ENCODE measurements around the gene C11orf54. TPM values are rescaled to one million over a fixed set of nuclear protein-coding genes. Genes with fewer than 3 reads are reported as not detected.

C11orf54 gene
- total and polyA plus RNA-seq, 5 donors from 2014 or later = 15.3 to 23.2 (median 20.9) TPM

DNA sequence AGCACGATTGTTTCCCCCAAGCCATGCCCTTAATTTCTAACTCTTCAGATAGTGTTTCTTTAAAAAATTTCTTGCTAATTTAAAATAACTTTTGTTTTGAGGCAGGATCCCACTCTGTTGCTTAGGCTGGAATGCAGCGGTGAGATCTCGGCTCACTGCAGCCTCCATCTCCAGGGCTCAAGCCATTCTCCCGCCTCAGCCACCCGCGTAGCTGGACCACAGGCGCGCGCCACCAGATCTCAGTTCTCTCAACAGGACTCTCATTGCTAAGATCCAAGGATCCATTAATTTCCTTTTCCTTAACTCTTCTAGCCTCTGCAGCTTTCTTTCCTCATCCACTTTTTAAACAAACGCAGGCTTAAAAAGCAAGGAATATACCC is 42.3 kb downstream of the C11orf54 start:
- H3K4me1 Mint-ChIP-seq = peaks cover 21 to 48% (median 39%) of the 10 kb centered on the region in 4 donors

DNA sequence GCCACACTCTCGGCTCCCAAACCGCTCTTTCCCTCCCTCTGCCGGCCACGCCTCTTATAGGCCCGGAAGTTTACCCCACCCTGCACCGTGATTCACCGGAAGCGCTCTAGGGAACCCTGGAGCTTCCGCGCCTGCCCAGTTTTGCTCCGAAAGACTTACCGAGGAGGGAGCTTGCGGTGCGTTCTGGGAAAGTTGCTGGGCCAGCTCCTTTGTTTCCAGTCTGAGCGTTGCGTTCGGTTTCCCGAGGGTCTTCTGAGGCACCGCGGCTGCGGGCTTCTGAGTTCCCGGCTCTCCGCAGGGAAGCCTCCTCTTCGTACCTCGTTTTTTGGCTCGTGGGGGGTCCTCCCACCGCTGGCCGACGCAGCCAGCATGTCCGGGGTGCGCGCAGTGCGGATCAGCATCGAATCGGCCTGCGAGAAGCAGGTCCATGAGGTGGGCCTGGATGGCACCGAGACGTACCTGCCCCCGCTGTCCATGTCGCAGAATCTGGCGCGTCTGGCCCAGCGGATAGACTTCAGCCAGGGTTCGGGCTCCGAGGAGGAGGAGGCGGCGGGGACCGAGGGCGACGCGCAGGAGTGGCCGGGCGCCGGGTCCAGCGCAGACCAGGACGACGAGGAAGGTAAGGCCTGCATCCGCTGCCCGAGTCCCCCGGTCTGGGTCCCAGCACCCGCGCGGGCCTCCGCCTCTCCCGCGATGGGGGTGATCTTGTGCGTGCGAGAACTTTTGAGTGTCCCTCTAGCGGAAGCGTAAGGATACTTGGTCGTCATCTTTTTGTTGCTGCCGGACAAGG is 42.9 kb downstream of the C11orf54 start, which contains the start of gene MED17:
Gene MED17, plus strand, starts transcription at position 138 of the 790 bp plus-strand sequence. Its CDS starts 232 bp downstream, at position 370.
- Histone ChIP-seq H3K27me3 (ENCODE audit: control insufficient read depth, insufficient read depth, low read length) (no peaks in the 10 kb centered on the region), H3K9me3 (ENCODE audit: control insufficient read depth in 2 of 2, low read length in 2 of 2) (no peaks in the 10 kb centered on the region), H3K4me1 (ENCODE audit: control insufficient read depth, insufficient read depth, low read length, poor library complexity, severe bottlenecking) (peaks cover 44% of the 10 kb centered on the region), H3K4me3 (ENCODE audit: low read depth, low read length) (peak within 1 kb of the TSS; percentile 98), H3K27ac (ENCODE audit: insufficient read depth, low read length, poor library complexity, severe bottlenecking) (peak within 1 kb of the TSS; percentile 91), H3K36me3 (ENCODE audit: control insufficient read depth, insufficient read depth, low read length) (peaks cover 14% of the 10 kb centered on the region)
- peak within 1 kb of the TSS; percentile 95 to 99 (median 98) for H3K27ac Mint-ChIP-seq
- H3K4me3 Mint-ChIP-seq = peak within 1 kb of the TSS; percentile 92 to 100 (median 98)
- peaks cover 0 to 3% (median 0%) of the 10 kb centered on the region in 7 donors for H3K9me3 Mint-ChIP-seq
- peaks cover 21 to 54% (median 41%) of the 10 kb centered on the region in 4 donors for H3K4me1 Mint-ChIP-seq
- H3K27me3 Mint-ChIP-seq = no peaks in the 10 kb centered on the region
- H3K36me3 Mint-ChIP-seq = peaks cover 12% of the 10 kb centered on the region
- ATAC-seq (ENCODE audit: low read depth in 2 of 2) (peak; percentile 96 to 97), DNase-seq (peak; percentile 84 to 94 (median 85))

More for the DNA sequence above, 42.3 kb downstream of the C11orf54 start:
- H3K9me3 Mint-ChIP-seq = peaks cover 0 to 3% (median 0%) of the 10 kb centered on the region in 7 donors
- Histone ChIP-seq H3K4me1 (ENCODE audit: control insufficient read depth, insufficient read depth, low read length, poor library complexity, severe bottlenecking) (peaks cover 44% of the 10 kb centered on the region), H3K36me3 (ENCODE audit: control insufficient read depth, insufficient read depth, low read length) (peaks cover 10% of the 10 kb centered on the region), H3K4me3 (ENCODE audit: low read depth, low read length) (peak overlapping the region; percentile 98), H3K27me3 (ENCODE audit: control insufficient read depth, insufficient read depth, low read length) (no peaks in the 10 kb centered on the region), H3K9me3 (ENCODE audit: control insufficient read depth in 2 of 2, low read length in 2 of 2) (no peaks in the 10 kb centered on the region), H3K27ac (ENCODE audit: insufficient read depth, low read length, poor library complexity, severe bottlenecking) (peak overlapping the region; percentile 91)
- H3K36me3 Mint-ChIP-seq = peaks cover 12% of the 10 kb centered on the region
- no peak for DNase-seq
- no peaks in the 10 kb centered on the region for H3K27me3 Mint-ChIP-seq
- peak overlapping the region; percentile 92 to 100 (median 98) for H3K4me3 Mint-ChIP-seq
- peak; percentile 8 to 16 for ATAC-seq (ENCODE audit: low read depth in 2 of 2)
- peak overlapping the region; percentile 95 to 99 (median 98) for H3K27ac Mint-ChIP-seq

DNA sequence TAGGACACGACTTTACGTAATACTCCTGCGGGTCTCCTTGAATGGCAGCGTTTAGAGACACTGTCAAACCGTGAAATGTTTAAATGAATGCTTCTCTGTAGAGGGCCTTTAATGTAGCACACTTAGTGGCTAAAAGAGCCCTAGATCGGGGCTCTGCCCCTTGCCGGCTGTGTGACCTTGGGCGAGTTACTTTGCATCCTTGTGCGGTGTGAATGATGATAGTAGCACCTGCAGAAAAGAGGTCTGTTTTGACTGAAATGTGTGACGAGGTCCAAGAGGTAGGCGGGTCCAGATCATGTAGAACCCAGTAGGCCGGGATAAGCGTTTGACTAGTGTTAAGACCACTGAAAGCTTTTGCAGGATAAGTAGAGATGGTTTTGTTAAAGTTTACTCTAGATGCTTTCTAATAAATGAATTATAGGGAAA is 43.5 kb downstream of the C11orf54 start:
- DNase-seq = no peak
- peaks cover 20% of the 10 kb centered on the region for H3K36me3 ChIP-seq (ENCODE audit: control insufficient read depth, insufficient read depth, low read length)
- no peaks in the 10 kb centered on the region for H3K9me3 ChIP-seq (ENCODE audit: control insufficient read depth in 2 of 2, low read length in 2 of 2)
- ATAC-seq (ENCODE audit: low read depth in 2 of 2) = peak in 1 of 2 donors; percentile 1
- peak overlapping the region; percentile 91 for H3K27ac ChIP-seq (ENCODE audit: insufficient read depth, low read length, poor library complexity, severe bottlenecking)
- no peaks in the 10 kb centered on the region for H3K27me3 Mint-ChIP-seq
- H3K4me3 Mint-ChIP-seq = peak overlapping the region; percentile 92 to 100 (median 98)
- H3K4me3 ChIP-seq (ENCODE audit: low read depth, low read length) = peak overlapping the region; percentile 98
- H3K36me3 Mint-ChIP-seq = peaks cover 14% of the 10 kb centered on the region
- peaks cover 21 to 60% (median 43%) of the 10 kb centered on the region in 4 donors for H3K4me1 Mint-ChIP-seq
- no peaks in the 10 kb centered on the region for H3K9me3 Mint-ChIP-seq
- peaks cover 44% of the 10 kb centered on the region for H3K4me1 ChIP-seq (ENCODE audit: control insufficient read depth, insufficient read depth, low read length, poor library complexity, severe bottlenecking)
- H3K27me3 ChIP-seq (ENCODE audit: control insufficient read depth, insufficient read depth, low read length) = no peaks in the 10 kb centered on the region
- H3K27ac Mint-ChIP-seq = peak overlapping the region; percentile 95 to 99 (median 98)

DNA sequence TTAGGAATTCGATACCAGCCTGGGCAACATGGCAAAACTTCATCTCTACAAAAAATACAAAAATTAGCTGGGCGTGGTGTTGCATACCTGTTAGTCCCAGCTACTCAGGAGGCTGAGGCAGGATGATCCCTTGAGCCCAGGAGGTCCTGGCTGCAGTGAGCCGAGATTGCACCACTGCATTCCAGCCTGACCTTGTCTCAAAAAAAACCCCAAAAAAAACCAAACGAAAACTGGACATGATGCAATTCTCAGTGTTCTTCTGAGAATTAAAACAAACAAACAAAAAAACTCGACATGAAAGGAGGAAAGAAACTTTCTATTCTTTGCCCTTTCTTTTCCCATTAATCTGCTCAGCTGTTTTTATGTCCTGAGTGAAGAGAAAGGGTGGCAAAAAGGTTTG is 50.0 kb downstream of the C11orf54 start:
- H3K4me3 ChIP-seq (ENCODE audit: low read depth, low read length) = no peak overlapping the region
- DNase-seq (no peak), ATAC-seq (ENCODE audit: low read depth in 2 of 2) (no peak)
- peaks cover 50% of the 10 kb centered on the region for H3K36me3 Mint-ChIP-seq
- H3K9me3 ChIP-seq (ENCODE audit: control insufficient read depth in 2 of 2, low read length in 2 of 2) = no peaks in the 10 kb centered on the region
- no peaks in the 10 kb centered on the region for H3K9me3 Mint-ChIP-seq
- H3K4me1 ChIP-seq (ENCODE audit: control insufficient read depth, insufficient read depth, low read length, poor library complexity, severe bottlenecking) = peaks cover 14% of the 10 kb centered on the region
- no peaks in the 10 kb centered on the region for H3K27me3 ChIP-seq (ENCODE audit: control insufficient read depth, insufficient read depth, low read length)
- peaks cover 84% of the 10 kb centered on the region for H3K36me3 ChIP-seq (ENCODE audit: control insufficient read depth, insufficient read depth, low read length)
- H3K27me3 Mint-ChIP-seq = no peaks in the 10 kb centered on the region
- no peak overlapping the region for H3K27ac Mint-ChIP-seq
- no peak overlapping the region for H3K27ac ChIP-seq (ENCODE audit: insufficient read depth, low read length, poor library complexity, severe bottlenecking)
- H3K4me1 Mint-ChIP-seq = peaks cover 19 to 34% (median 29%) of the 10 kb centered on the region in 4 donors
- no peak overlapping the region for H3K4me3 Mint-ChIP-seq

DNA sequence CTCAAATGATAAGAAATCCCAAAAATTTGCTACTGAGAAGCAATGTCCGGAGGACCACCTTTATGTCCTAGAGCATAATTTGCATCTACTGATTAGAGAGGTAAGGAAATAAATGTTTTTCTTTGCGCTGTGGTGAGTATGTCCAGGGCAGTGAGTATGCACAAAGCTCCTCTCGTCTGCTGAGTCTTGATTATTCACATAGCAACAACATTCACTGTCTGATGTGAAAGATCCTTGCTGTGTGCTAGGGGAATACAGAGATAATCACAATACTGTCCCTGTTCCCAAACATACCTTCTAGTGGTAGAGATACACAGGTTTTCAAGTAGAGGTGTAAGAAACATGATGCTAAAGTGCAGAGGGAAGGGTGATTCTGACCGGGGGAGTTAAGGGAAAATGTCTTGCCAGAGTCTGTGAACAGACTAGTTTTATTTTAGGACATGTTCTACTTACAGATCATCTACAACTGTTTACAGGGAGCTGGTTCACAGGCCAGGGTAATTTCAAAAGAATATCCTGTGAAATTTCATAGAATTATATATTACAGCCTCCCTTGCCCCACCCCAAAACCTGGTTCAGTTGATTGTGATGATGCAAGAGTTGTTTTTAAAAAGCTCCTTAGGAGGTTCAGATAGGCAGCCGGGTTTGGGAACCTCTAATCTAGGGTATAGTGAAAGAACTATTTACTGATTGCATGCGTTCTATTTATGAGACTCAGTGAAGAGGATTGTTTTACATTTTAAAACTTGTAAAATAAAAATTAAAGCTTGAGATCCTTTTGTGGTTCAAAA is 55.2 kb downstream of the C11orf54 start:
- no peak overlapping the region for H3K4me3 Mint-ChIP-seq
- Histone ChIP-seq H3K4me1 (ENCODE audit: control insufficient read depth, insufficient read depth, low read length, poor library complexity, severe bottlenecking) (no peaks in the 10 kb centered on the region), H3K27ac (ENCODE audit: insufficient read depth, low read length, poor library complexity, severe bottlenecking) (no peak overlapping the region), H3K4me3 (ENCODE audit: low read depth, low read length) (no peak overlapping the region), H3K36me3 (ENCODE audit: control insufficient read depth, insufficient read depth, low read length) (peaks cover 92% of the 10 kb centered on the region), H3K27me3 (ENCODE audit: control insufficient read depth, insufficient read depth, low read length) (no peaks in the 10 kb centered on the region), H3K9me3 (ENCODE audit: control insufficient read depth in 2 of 2, low read length in 2 of 2) (no peaks in the 10 kb centered on the region)
- H3K9me3 Mint-ChIP-seq = no peaks in the 10 kb centered on the region
- peaks cover 53% of the 10 kb centered on the region for H3K36me3 Mint-ChIP-seq
- H3K4me1 Mint-ChIP-seq = peaks cover 10 to 37% (median 14%) of the 10 kb centered on the region in 4 donors
- peak overlapping the region in 1 of 3 donors; percentile 18 for H3K27ac Mint-ChIP-seq
- no peak for DNase-seq
- H3K27me3 Mint-ChIP-seq = no peaks in the 10 kb centered on the region
- ATAC-seq (ENCODE audit: low read depth in 2 of 2) = no peak

DNA sequence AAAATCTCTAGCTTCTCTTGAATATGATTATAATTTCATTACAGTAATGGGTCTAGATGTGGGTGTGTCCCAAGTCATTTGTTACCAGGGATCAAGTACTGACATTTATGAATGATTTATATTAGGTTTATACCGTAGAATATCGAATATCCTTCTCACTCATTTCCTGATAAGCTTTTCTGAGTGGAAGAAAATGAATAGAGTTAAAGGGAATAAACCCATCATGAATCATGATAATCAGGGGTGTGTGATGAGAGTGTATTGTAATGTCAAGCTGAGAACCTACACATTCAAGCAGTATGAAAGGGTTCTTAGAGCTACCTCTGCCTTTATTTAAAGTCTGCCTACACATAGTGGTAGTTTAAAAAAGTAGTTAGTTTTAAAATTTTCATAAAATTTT is 59.9 kb downstream of the C11orf54 start:
- Histone ChIP-seq H3K36me3 (ENCODE audit: control insufficient read depth, insufficient read depth, low read length) (peaks cover 87% of the 10 kb centered on the region), H3K27me3 (ENCODE audit: control insufficient read depth, insufficient read depth, low read length) (no peaks in the 10 kb centered on the region), H3K4me1 (ENCODE audit: control insufficient read depth, insufficient read depth, low read length, poor library complexity, severe bottlenecking) (no peaks in the 10 kb centered on the region), H3K27ac (ENCODE audit: insufficient read depth, low read length, poor library complexity, severe bottlenecking) (no peak overlapping the region), H3K9me3 (ENCODE audit: control insufficient read depth in 2 of 2, low read length in 2 of 2) (no peaks in the 10 kb centered on the region), H3K4me3 (ENCODE audit: low read depth, low read length) (no peak overlapping the region)
- Mint-ChIP-seq H3K27ac (peak overlapping the region in 2 of 3 donors; percentile 7 to 73), H3K9me3 (no peaks in the 10 kb centered on the region), H3K27me3 (no peaks in the 10 kb centered on the region), H3K4me3 (no peak overlapping the region), H3K36me3 (peaks cover 49% of the 10 kb centered on the region), H3K4me1 (peaks cover 15 to 43% (median 22%) of the 10 kb centered on the region in 4 donors)
- DNase-seq (no peak), ATAC-seq (ENCODE audit: low read depth in 2 of 2) (no peak)

DNA sequence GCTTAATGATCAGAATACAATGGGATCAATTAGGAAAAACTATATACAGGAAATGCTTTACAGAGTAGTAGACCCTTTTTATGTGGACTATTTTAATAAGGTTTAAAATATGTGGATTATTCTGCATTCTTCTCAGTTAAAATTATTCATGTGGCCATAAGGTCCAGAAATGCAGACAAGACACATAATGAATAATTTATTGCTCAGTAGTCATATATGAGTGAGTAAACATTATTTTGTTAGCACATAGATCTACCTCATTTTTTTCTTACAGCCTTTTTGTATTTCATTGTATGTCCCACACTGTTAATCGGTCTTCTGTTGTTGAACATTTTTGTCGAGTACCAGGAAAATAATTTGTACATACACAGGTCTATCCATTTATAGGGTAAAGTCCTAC is 63.4 kb downstream of the C11orf54 start:
- DNase-seq (no peak), ATAC-seq (ENCODE audit: low read depth in 2 of 2) (no peak)
- Histone ChIP-seq H3K4me3 (ENCODE audit: low read depth, low read length) (no peak overlapping the region), H3K27ac (ENCODE audit: insufficient read depth, low read length, poor library complexity, severe bottlenecking) (no peak overlapping the region), H3K27me3 (ENCODE audit: control insufficient read depth, insufficient read depth, low read length) (no peaks in the 10 kb centered on the region), H3K36me3 (ENCODE audit: control insufficient read depth, insufficient read depth, low read length) (peaks cover 89% of the 10 kb centered on the region), H3K4me1 (ENCODE audit: control insufficient read depth, insufficient read depth, low read length, poor library complexity, severe bottlenecking) (no peaks in the 10 kb centered on the region), H3K9me3 (ENCODE audit: control insufficient read depth in 2 of 2, low read length in 2 of 2) (no peaks in the 10 kb centered on the region)
- H3K27me3 Mint-ChIP-seq = no peaks in the 10 kb centered on the region
- H3K27ac Mint-ChIP-seq = peak overlapping the region in 2 of 3 donors; percentile 6 to 67
- H3K36me3 Mint-ChIP-seq = peaks cover 48% of the 10 kb centered on the region
- peaks cover 18 to 24% (median 22%) of the 10 kb centered on the region in 4 donors for H3K4me1 Mint-ChIP-seq
- H3K9me3 Mint-ChIP-seq = no peaks in the 10 kb centered on the region
- no peak overlapping the region for H3K4me3 Mint-ChIP-seq
